Liver (tissue), 9 donors: Measurements from ENCODE around the gene ASB7. TPM values are rescaled to one million over a fixed set of nuclear protein-coding genes. Genes with fewer than 3 reads are reported as not detected.

Source experiments
- DNase-seq: peaks from one replicate; pipeline ENCODE4 v3.0.0-alpha.2; 2017; ENCODE audit warnings: low spot score
- H3K27ac ChIP-seq, 2 donors: one replicate each; pipeline ENCODE4 v1.7.0; 2013; ENCODE audit warnings: inconsistent platforms in 2 of 2, low read length in 2 of 2, control low read depth in 1 of 2, low read depth in 1 of 2, mild to moderate bottlenecking in 1 of 2
- H3K27me3 ChIP-seq, 4 donors: one replicate each; pipeline versions ENCODE4 v1.6.1 to v1.7.0; 2013; ENCODE audit warnings: low read length in 3 of 4, inconsistent platforms in 1 of 4, mild to moderate bottlenecking in 1 of 4, moderate library complexity in 1 of 4; ENCODE audit not compliant: control insufficient read depth in 4 of 4, insufficient read depth in 4 of 4
- H3K36me3 ChIP-seq, 4 donors: one replicate each; pipeline versions ENCODE4 v1.6.1 to v1.7.0; 2013; ENCODE audit warnings: low read length in 3 of 4, mild to moderate bottlenecking in 3 of 4, low read depth in 1 of 4, moderate library complexity in 1 of 4; ENCODE audit not compliant: control insufficient read depth in 4 of 4, insufficient read depth in 3 of 4
- H3K4me1 ChIP-seq, 4 donors: one replicate each; pipeline versions ENCODE4 v1.6.1 to v1.7.0; 2013; ENCODE audit warnings: low read length in 3 of 4, mild to moderate bottlenecking in 3 of 4, moderate library complexity in 1 of 4; ENCODE audit not compliant: control insufficient read depth in 4 of 4, insufficient read depth in 4 of 4
- H3K4me3 ChIP-seq, 3 donors: one replicate each; pipeline versions ENCODE4 v1.6.1 to v1.7.0; 2013; ENCODE audit warnings: low read length in 3 of 3, control low read depth in 1 of 3, low read depth in 1 of 3, mild to moderate bottlenecking in 1 of 3
- H3K9ac ChIP-seq, 2 donors: one replicate each; pipeline ENCODE4 v1.7.0; 2013; ENCODE audit warnings: low read length in 2 of 2, mild to moderate bottlenecking in 2 of 2, moderate library complexity in 2 of 2, control low read depth in 1 of 2, low read depth in 1 of 2
- H3K9me3 ChIP-seq, 4 donors: one replicate each; pipeline versions ENCODE4 v1.6.1 to v1.7.0; 2013; ENCODE audit warnings: low read length in 3 of 4; ENCODE audit not compliant: control insufficient read depth in 4 of 4
- CTCF ChIP-seq: fragments of 150-350 bp; IDR thresholded peaks from 2 replicates; pipeline ENCODE4 v1.5.1; 2017; ENCODE audit warnings: improper control_type of control experiment, low read depth, low read length; ENCODE audit not compliant: missing input control
- EGR1 ChIP-seq, 2 donors: IDR thresholded peaks; 2 replicates each; pipeline ENCODE4 v1.6.1; 2016 to 2018; ENCODE audit warnings: antibody characterized with exemption in 2 of 2, low read depth in 2 of 2
- FOXA1 ChIP-seq: IDR thresholded peaks from 2 replicates; pipeline ENCODE4 v1.6.1; 2016; ENCODE audit warnings: antibody characterized with exemption
- FOXA2 ChIP-seq: IDR thresholded peaks from 2 replicates; pipeline ENCODE4 v1.6.1; 2016; ENCODE audit warnings: antibody characterized with exemption
- GABPA ChIP-seq, 2 donors: IDR thresholded peaks in 1 of 2; conservative IDR thresholded peaks in 1 of 2; 2 replicates each; pipeline ENCODE4 v1.6.1; 2016; ENCODE audit warnings: antibody characterized with exemption in 2 of 2, mild to moderate bottlenecking in 1 of 2, moderate library complexity in 1 of 2
- HNF4A ChIP-seq, 2 donors: conservative IDR thresholded peaks; 2 replicates each; pipeline ENCODE4 v1.6.1; 2016; ENCODE audit warnings: antibody characterized with exemption in 2 of 2, mild to moderate bottlenecking in 2 of 2
- HNF4G ChIP-seq: IDR thresholded peaks from 2 replicates; pipeline ENCODE4 v1.6.1; 2016; ENCODE audit warnings: antibody characterized with exemption
- JUND ChIP-seq, 2 donors: IDR thresholded peaks; 2 replicates each; pipeline ENCODE4 v1.6.1; 2016; ENCODE audit warnings: antibody characterized with exemption in 2 of 2
- MAX ChIP-seq: IDR thresholded peaks from 2 replicates; pipeline ENCODE4 v1.6.1; 2016; ENCODE audit warnings: antibody characterized with exemption
- NR2F2 ChIP-seq: IDR thresholded peaks from 2 replicates; pipeline ENCODE4 v1.6.1; 2016; ENCODE audit warnings: antibody characterized with exemption
- RAD21 ChIP-seq, 2 donors: IDR thresholded peaks; 2 replicates each; pipeline ENCODE4 v1.6.1; 2016; ENCODE audit warnings: antibody characterized with exemption in 2 of 2, mild to moderate bottlenecking in 2 of 2
- REST ChIP-seq: IDR thresholded peaks from 2 replicates; pipeline ENCODE4 v1.6.1; 2016; ENCODE audit warnings: antibody characterized with exemption, mild to moderate bottlenecking
- RXRA ChIP-seq, 2 donors: IDR thresholded peaks; 2 replicates each; pipeline ENCODE4 v1.6.1; 2017 to 2018; ENCODE audit warnings: antibody characterized with exemption in 2 of 2, mild to moderate bottlenecking in 1 of 2
- SP1 ChIP-seq: IDR thresholded peaks from 2 replicates; pipeline ENCODE4 v1.6.1; 2018; ENCODE audit warnings: antibody characterized with exemption, mild to moderate bottlenecking
- WGBS: extraction: QIAGEN DNeasy Blood & Tissue Kit; methylation state at CpG from one replicate; pipeline ENCODE4 v1.1.7; 2013; 5-methylcytosine and 5-hydroxymethylcytosine counted together
- polyA plus RNA-seq, 2 donors: library from polyadenylated mRNA; stranded (reverse) in 1 of 2; unstranded in 1 of 2; fragments of 200-250 nt in 1 of 2; fragments of >200 nt in 1 of 2; fragmentation: Nextera tagmentation in 1 of 2; extraction: Ambion mirVana in 1 of 2; gene quantifications; one replicate each; pipeline versions ENCODE4 v1.2.1 to v1.2.3, GENCODE V29; 2013 to 2015
- total RNA-seq, 2 donors: library from RNA; depleted of rRNA; stranded (reverse); fragments of >200 nt; gene quantifications; one replicate each; pipeline ENCODE4 v1.2.3, GENCODE V29; 2014
- TF ChIP-seq, protein P1 (sequence below): IDR thresholded peaks from 2 replicates; pipeline ENCODE4 v1.6.1; 2016; ENCODE audit warnings: antibody characterized with exemption
- TF ChIP-seq, protein P2 (sequence below): IDR thresholded peaks from 2 replicates; pipeline ENCODE4 v1.6.1; 2016; ENCODE audit warnings: antibody characterized with exemption
- donor health status: healthy.
- donor health status: healthy.
- donor health status: healthy.
- donor health status: healthy.
- donor health status: healthy.

The ASB7 gene
- total and polyA plus RNA-seq, 4 donors = 3.7 to 12.6 (median 6.5) TPM

- no peak for TF ChIP-seq MAX
- no peak for TF ChIP-seq RXRA (IDR thresholded peaks at IDR 0.05)
- TF ChIP-seq FOXA2 = no peak
- no peak for TF ChIP-seq RAD21 (IDR thresholded peaks at IDR 0.05)
- TF ChIP-seq GABPA (IDR thresholded peaks at IDR 0.05 in 1 of 2, conservative IDR thresholded peaks at IDR 0.05 in 1 of 2) = no peak
- TF ChIP-seq, protein P1, sequence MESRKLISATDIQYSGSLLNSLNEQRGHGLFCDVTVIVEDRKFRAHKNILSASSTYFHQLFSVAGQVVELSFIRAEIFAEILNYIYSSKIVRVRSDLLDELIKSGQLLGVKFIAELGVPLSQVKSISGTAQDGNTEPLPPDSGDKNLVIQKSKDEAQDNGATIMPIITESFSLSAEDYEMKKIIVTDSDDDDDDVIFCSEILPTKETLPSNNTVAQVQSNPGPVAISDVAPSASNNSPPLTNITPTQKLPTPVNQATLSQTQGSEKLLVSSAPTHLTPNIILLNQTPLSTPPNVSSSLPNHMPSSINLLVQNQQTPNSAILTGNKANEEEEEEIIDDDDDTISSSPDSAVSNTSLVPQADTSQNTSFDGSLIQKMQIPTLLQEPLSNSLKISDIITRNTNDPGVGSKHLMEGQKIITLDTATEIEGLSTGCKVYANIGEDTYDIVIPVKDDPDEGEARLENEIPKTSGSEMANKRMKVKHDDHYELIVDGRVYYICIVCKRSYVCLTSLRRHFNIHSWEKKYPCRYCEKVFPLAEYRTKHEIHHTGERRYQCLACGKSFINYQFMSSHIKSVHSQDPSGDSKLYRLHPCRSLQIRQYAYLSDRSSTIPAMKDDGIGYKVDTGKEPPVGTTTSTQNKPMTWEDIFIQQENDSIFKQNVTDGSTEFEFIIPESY = no peak
- TF ChIP-seq EGR1 (IDR thresholded peaks at IDR 0.05; ENCODE audit: low read depth in 2 of 2) = no peak
- TF ChIP-seq, protein P2, sequence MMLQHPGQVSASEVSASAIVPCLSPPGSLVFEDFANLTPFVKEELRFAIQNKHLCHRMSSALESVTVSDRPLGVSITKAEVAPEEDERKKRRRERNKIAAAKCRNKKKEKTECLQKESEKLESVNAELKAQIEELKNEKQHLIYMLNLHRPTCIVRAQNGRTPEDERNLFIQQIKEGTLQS = no peak
- no peak for TF ChIP-seq FOXA1
- no peak for TF ChIP-seq CTCF
- no peak for TF ChIP-seq SP1
- H3K4me1 ChIP-seq = no peaks in the 10 kb centered on the region
- WGBS = 91% methylated on average over 3 of the region's 3 CpGs
- no peak for DNase-seq
- no peak overlapping the region for H3K9ac ChIP-seq
- no peaks in the 10 kb centered on the region for H3K27me3 ChIP-seq
- no peak overlapping the region for H3K4me3 ChIP-seq
- H3K9me3 ChIP-seq = no peaks in the 10 kb centered on the region
- peaks cover 0 to 7% (median 3%) of the 10 kb centered on the region in 4 donors for H3K36me3 ChIP-seq
- H3K27ac ChIP-seq = no peak overlapping the region
These were observed 36.8 kb upstream of the ASB7 start for GRCh38 chr15:100565591-100565990.

DNA sequence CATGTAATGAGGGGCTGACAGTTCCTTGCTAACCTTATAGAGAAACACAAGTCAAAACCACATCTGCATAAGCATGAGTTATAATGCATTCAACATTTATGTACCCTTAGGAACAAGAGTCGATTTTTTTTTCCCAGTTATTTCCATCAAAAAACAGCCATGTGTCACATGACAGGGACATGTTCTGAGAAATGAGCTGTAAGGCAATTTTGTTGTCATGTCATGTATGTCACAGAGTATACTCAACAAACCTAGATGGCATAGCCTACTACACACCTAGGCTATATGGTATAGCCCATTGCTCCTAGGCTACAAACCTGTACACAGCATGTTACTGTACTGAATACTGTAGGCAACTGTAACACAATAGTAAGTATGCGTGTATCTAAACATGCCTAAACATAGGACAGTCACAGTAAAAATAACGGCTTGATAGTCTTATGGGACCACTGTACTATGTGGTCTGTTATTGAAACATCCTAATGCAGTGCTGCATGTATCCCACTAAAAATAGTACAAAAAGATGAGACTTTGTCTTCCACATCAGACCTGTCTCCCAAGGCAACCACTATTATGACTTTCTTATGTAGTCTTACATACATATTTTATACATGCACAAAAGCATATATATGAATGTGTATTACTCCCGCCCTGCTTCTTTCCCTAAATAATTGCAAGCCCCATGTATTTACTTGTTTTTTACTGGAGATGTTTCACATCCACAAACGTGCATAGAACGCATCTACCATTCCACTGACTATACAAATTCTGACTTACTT is 35.4 kb upstream of the ASB7 start:
- no peak overlapping the region for H3K9ac ChIP-seq

More for the DNA sequence above, 35.4 kb upstream of the ASB7 start:
- no peak for TF ChIP-seq JUND (IDR thresholded peaks at IDR 0.05)
- TF ChIP-seq RAD21 (IDR thresholded peaks at IDR 0.05) = no peak
- no peak for TF ChIP-seq FOXA2
- TF ChIP-seq GABPA (IDR thresholded peaks at IDR 0.05 in 1 of 2, conservative IDR thresholded peaks at IDR 0.05 in 1 of 2) = no peak
- no peak for TF ChIP-seq MAX
- no peak for TF ChIP-seq NR2F2
- no peak for TF ChIP-seq SP1
- no peak for TF ChIP-seq HNF4A (conservative IDR thresholded peaks at IDR 0.05)
- no peak for TF ChIP-seq HNF4G
- TF ChIP-seq REST = no peak
- no peak for TF ChIP-seq RXRA (IDR thresholded peaks at IDR 0.05)
- no peak for DNase-seq
- peaks cover 0 to 11% (median 5%) of the 10 kb centered on the region in 4 donors for H3K36me3 ChIP-seq
- 97% methylated on average over 6 of the region's 6 CpGs for WGBS
- H3K4me1 ChIP-seq = no peaks in the 10 kb centered on the region
- H3K9me3 ChIP-seq = no peaks in the 10 kb centered on the region
- no peaks in the 10 kb centered on the region for H3K27me3 ChIP-seq
- no peak overlapping the region for H3K4me3 ChIP-seq
- H3K27ac ChIP-seq = no peak overlapping the region
